Astrocyte (in vitro differentiated cells and primary cell): ENCODE data around the gene M6PR. TPM values are rescaled to one million over a fixed set of nuclear protein-coding genes. Genes with fewer than 3 reads are reported as not detected.

ENCODE experiments used
- DNase-seq: peaks from one replicate; pipeline ENCODE4 v3.0.0-alpha.2; 2010; ENCODE audit warnings: low read depth
- FAIRE-seq: peaks from 2 replicates; lab custom pipeline; 2011; peaks lifted over from hg19 to GRCh38; lab: Jason Lieb, UNC
- H2AFZ ChIP-seq: 2 replicates; pipeline ENCODE4 v1.6.0; 2012; ENCODE audit warnings: low read depth, low read length, inconsistent platforms
- H3K27ac ChIP-seq: 2 replicates; pipeline ENCODE4 v1.5.1; 2011; ENCODE audit warnings: low read depth, low read length, inconsistent platforms
- H3K27me3 ChIP-seq: 2 replicates; pipeline ENCODE4 v1.6.0; 2011; ENCODE audit warnings: low read length, inconsistent platforms; ENCODE audit not compliant: insufficient read depth
- H3K36me3 ChIP-seq: 2 replicates; pipeline ENCODE4 v1.5.1; 2011; ENCODE audit warnings: low read length, inconsistent platforms; ENCODE audit not compliant: insufficient read depth
- H3K4me1 ChIP-seq: 2 replicates; pipeline ENCODE4 v1.5.1; 2011; ENCODE audit warnings: low read length, inconsistent platforms; ENCODE audit not compliant: insufficient read depth
- H3K4me2 ChIP-seq: 2 replicates; pipeline ENCODE4 v1.6.0; 2012; ENCODE audit warnings: low read length, inconsistent platforms
- H3K4me3 ChIP-seq: 2 replicates; pipeline ENCODE4 v1.5.1; 2011; ENCODE audit warnings: low read depth, mild to moderate bottlenecking, low read length, inconsistent platforms; ENCODE audit not compliant: insufficient read depth
- H3K79me2 ChIP-seq: 2 replicates; pipeline ENCODE4 v1.6.0; 2012; ENCODE audit warnings: mild to moderate bottlenecking, low read length, inconsistent platforms; ENCODE audit not compliant: insufficient read depth
- H3K9ac ChIP-seq: 2 replicates; pipeline ENCODE4 v1.6.0; 2012; ENCODE audit warnings: mild to moderate bottlenecking, low read length, inconsistent platforms
- H3K9me3 ChIP-seq: 2 replicates; pipeline ENCODE4 v1.5.1; 2012; ENCODE audit warnings: low read depth, mild to moderate bottlenecking, low read length, inconsistent platforms; ENCODE audit not compliant: insufficient read depth
- H4K20me1 ChIP-seq: 2 replicates; pipeline ENCODE4 v1.6.0; 2012; ENCODE audit warnings: low read length, inconsistent platforms; ENCODE audit not compliant: insufficient read depth
- H3K27ac Mint-ChIP-seq: one replicate; pipeline ENCODE4 v1.8.0; 2021; ENCODE audit warnings: mild to moderate bottlenecking, mixed read lengths; ENCODE audit not compliant: unreplicated experiment
- H3K27me3 Mint-ChIP-seq: one replicate; pipeline ENCODE4 v1.8.0; 2021; ENCODE audit warnings: low read depth, mixed read lengths; ENCODE audit not compliant: unreplicated experiment
- H3K36me3 Mint-ChIP-seq: one replicate; pipeline ENCODE4 v1.8.0; 2021; ENCODE audit warnings: low read depth, mixed read lengths; ENCODE audit not compliant: unreplicated experiment
- H3K4me1 Mint-ChIP-seq: one replicate; pipeline ENCODE4 v1.8.0; 2021; ENCODE audit warnings: low read depth, mixed read lengths; ENCODE audit not compliant: unreplicated experiment
- H3K4me3 Mint-ChIP-seq: one replicate; pipeline ENCODE4 v1.8.0; 2021; ENCODE audit warnings: mild to moderate bottlenecking, moderate library complexity, mixed read lengths; ENCODE audit not compliant: unreplicated experiment
- H3K9me3 Mint-ChIP-seq: one replicate; pipeline ENCODE4 v1.8.0; 2021; ENCODE audit warnings: mild to moderate bottlenecking, mixed read lengths; ENCODE audit not compliant: unreplicated experiment
- CTCF ChIP-seq: IDR thresholded peaks from 2 replicates; pipeline ENCODE4 v1.5.1; 2011; ENCODE audit warnings: low read depth, mild to moderate bottlenecking, inconsistent platforms, low read length, moderate library complexity; ENCODE audit not compliant: insufficient read depth
- EZH2 ChIP-seq: IDR thresholded peaks from 2 replicates; pipeline ENCODE4 v1.6.1; 2012; ENCODE audit warnings: mild to moderate bottlenecking, low read length, inconsistent platforms; ENCODE audit not compliant: insufficient read depth
- total RNA-seq: library from RNA; stranded (reverse); gene quantifications from 2 replicates; pipeline ENCODE4 v1.2.1, GENCODE V29; 2021

The M6PR gene
- total RNA-seq, 1 donor from 2014 or later, result 159 TPM

DNA sequence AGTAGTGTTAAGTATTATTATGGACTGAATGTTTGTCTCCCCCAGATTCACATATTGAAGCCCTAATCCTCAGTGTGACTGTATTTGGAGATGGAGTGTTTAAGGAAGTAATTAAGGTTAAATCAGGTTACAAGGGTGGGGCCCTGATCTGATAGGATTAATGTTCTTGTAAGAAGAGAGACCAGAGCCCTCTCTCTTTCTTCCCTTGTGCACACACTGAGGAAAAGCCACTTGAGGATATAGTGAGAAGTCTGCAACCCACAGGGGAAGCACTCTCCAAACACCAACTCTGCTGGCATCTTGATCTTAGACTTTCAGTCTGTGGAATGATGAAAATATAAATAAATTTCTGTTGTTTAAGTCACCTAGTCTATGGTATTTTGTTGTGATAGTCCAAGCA, 37.7 kb upstream of the M6PR start:
- H3K27me3 ChIP-seq, result no peaks in the 10 kb centered on the region
- H3K4me3 ChIP-seq, result no peak overlapping the region
- no peak overlapping the region for H3K4me3 Mint-ChIP-seq
- no peak for FAIRE-seq
- H3K36me3 ChIP-seq, result no peaks in the 10 kb centered on the region
- H3K79me2 ChIP-seq, result no peaks in the 10 kb centered on the region
- DNase-seq, result no peak
- H3K9me3 Mint-ChIP-seq, result no peaks in the 10 kb centered on the region
- H3K27ac ChIP-seq, result no peak overlapping the region
- H3K4me2 ChIP-seq, result no peak overlapping the region
- H4K20me1 ChIP-seq, result no peaks in the 10 kb centered on the region
- H3K9ac ChIP-seq, result no peak overlapping the region
- no peaks in the 10 kb centered on the region for H3K9me3 ChIP-seq
- no peaks in the 10 kb centered on the region for H3K36me3 Mint-ChIP-seq
- no peak overlapping the region for H3K27ac Mint-ChIP-seq
- H2AFZ ChIP-seq, result no peak overlapping the region
- no peaks in the 10 kb centered on the region for H3K4me1 ChIP-seq
- H3K4me1 Mint-ChIP-seq, result no peaks in the 10 kb centered on the region
- TF ChIP-seq CTCF, result no peak
- no peaks in the 10 kb centered on the region for H3K27me3 Mint-ChIP-seq

GRCh38 chr12:8985213-8985754, 35.8 kb upstream of the M6PR start:
- Mint-ChIP-seq H3K4me3 (no peak overlapping the region), H3K27me3 (no peaks in the 10 kb centered on the region), H3K4me1 (no peaks in the 10 kb centered on the region), H3K27ac (no peak overlapping the region), H3K9me3 (no peaks in the 10 kb centered on the region), H3K36me3 (no peaks in the 10 kb centered on the region)
- no peaks in the 10 kb centered on the region for H3K36me3 ChIP-seq
- H3K27me3 ChIP-seq, result no peaks in the 10 kb centered on the region
- no peaks in the 10 kb centered on the region for H3K79me2 ChIP-seq
- DNase-seq (no peak), FAIRE-seq (no peak)
- no peaks in the 10 kb centered on the region for H4K20me1 ChIP-seq
- H3K27ac ChIP-seq, result no peak overlapping the region
- H3K4me3 ChIP-seq, result no peak overlapping the region
- H3K9me3 ChIP-seq, result no peaks in the 10 kb centered on the region
- H3K4me2 ChIP-seq, result no peak overlapping the region
- no peak overlapping the region for H2AFZ ChIP-seq
- H3K9ac ChIP-seq, result no peak overlapping the region
- H3K4me1 ChIP-seq, result no peaks in the 10 kb centered on the region
- TF ChIP-seq CTCF, result no peak

- no peak overlapping the region for H3K9ac ChIP-seq
- DNase-seq, result no peak
- H3K4me2 ChIP-seq, result no peak overlapping the region
- H3K79me2 ChIP-seq, result no peaks in the 10 kb centered on the region
- H3K27ac ChIP-seq, result no peak overlapping the region
- Mint-ChIP-seq H3K4me1 (no peaks in the 10 kb centered on the region), H3K9me3 (no peaks in the 10 kb centered on the region), H3K4me3 (no peak overlapping the region), H3K27ac (no peak overlapping the region), H3K27me3 (no peaks in the 10 kb centered on the region), H3K36me3 (no peaks in the 10 kb centered on the region)
- no peaks in the 10 kb centered on the region for H3K4me1 ChIP-seq
- H3K4me3 ChIP-seq, result no peak overlapping the region
- no peaks in the 10 kb centered on the region for H3K9me3 ChIP-seq
- no peak for FAIRE-seq
- H3K27me3 ChIP-seq, result no peaks in the 10 kb centered on the region
- no peaks in the 10 kb centered on the region for H4K20me1 ChIP-seq
- TF ChIP-seq CTCF, result no peak
- TF ChIP-seq EZH2, result no peak
- H2AFZ ChIP-seq, result no peak overlapping the region
- no peaks in the 10 kb centered on the region for H3K36me3 ChIP-seq
Measured at GRCh38 chr12:8980137-8980536, 30.7 kb upstream of the M6PR start.
